ENCODE results near the gene PNPLA5. TPM values are rescaled to one million over a fixed set of nuclear protein-coding genes. Genes with fewer than 3 reads are reported as not detected.

Gene PNPLA5
- total and polyA plus RNA-seq, 2 of the 13 experiments (the other 11 are each of a cell fraction or from before 2014, with no cell fraction given), result not detected

DNA sequence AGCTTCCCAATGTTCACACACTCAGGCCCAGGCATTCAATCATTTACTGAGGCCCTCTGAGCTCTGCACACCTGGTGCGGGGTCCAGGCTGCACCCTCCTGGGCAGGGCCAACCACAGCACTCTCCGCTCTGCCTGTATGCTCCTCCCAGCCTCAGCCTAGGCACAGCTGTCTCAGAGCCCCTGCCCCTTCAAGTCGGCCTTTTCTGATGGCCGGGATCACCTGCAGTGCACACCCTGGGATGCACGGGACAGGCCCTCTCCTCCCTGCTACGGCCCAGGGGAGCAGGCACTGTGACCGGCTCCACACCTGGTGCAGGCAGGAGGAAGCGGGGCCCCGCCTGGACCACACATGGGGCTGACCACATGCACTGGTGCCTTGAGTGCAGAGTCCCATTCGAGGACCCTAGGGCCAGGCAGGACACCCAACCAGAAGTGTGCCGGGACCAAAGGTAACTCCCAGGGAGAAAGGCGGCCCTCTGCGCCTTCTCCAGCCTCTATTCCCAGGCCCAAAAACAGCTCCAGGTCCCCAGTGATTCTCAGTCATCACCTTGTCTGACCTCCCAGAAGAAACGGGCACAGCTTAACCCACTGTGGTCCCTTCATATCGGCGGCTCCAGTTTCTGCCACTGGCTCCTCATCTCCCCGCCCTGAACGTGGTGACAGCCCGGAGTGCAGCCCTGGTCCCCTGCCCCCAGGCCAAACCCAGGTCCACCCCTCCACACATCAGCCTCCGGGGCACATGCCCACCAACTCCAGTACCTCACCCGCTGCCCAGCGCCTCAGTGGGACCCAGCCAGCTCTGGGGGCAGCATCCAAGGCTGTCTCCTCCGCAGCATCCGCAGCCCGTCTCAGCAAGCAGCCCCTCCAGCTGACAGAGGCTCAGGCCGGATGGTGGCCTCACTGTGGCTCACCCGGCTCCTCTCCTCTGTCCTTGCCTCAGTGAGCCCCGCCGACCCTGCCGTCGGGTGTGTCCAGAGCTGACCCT, 47.0 kb downstream of the PNPLA5 start (continued):
- TF ChIP-seq, protein P1, sequence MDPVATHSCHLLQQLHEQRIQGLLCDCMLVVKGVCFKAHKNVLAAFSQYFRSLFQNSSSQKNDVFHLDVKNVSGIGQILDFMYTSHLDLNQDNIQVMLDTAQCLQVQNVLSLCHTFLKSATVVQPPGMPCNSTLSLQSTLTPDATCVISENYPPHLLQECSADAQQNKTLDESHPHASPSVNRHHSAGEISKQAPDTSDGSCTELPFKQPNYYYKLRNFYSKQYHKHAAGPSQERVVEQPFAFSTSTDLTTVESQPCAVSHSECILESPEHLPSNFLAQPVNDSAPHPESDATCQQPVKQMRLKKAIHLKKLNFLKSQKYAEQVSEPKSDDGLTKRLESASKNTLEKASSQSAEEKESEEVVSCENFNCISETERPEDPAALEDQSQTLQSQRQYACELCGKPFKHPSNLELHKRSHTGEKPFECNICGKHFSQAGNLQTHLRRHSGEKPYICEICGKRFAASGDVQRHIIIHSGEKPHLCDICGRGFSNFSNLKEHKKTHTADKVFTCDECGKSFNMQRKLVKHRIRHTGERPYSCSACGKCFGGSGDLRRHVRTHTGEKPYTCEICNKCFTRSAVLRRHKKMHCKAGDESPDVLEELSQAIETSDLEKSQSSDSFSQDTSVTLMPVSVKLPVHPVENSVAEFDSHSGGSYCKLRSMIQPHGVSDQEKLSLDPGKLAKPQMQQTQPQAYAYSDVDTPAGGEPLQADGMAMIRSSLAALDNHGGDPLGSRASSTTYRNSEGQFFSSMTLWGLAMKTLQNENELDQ (CRISPR knock-in tag; IDR thresholded peaks at IDR 0.05; ENCODE audit: borderline replicate concordance), result no peak
- no peak for TF ChIP-seq ZNF589 (CRISPR knock-in tag; conservative IDR thresholded peaks at IDR 0.05)

DNA sequence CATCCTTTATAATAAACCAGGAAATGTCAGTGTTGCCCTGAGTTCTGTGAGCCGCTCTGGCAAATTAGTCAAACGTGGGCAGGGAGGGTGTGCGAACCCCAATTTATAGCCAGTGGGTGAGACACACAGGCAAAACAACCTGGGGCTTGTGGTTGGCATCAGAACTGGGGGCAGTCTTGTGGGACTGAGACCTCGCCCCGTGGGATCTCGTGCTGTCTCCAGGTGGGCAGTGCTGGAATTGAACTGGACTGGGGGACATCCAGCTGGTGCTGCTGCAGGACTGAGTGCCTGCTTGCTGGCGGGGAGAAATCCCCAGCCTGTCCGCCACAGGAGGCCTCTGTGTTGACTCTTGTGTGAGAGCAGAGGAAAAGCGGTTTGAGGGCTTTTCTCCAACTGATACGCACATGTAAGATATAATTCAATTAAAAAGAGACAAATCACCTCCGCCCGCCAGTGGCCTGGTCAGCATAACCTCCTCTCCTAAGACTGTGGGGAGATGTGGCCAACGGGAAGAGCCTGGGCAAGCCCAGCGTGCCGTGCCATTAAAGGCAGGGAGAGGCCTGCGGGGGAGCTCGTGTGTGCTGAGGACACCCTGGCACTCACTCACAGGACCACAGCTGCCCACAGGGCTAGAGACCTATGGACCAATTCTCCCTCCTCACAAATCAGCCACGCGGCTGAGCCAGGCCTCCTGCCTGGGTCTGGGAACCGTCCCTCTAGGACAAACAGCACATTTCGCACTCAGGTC, 47.9 kb downstream of the PNPLA5 start:
- peaks cover 5 to 51% of the 10 kb centered on the region in 2 experiments; a peak in 4 of 5 replicates for H3K27me3 ChIP-seq (ENCODE audit: control insufficient read depth in 1 of 2, insufficient read depth in 2 of 2, low read length in 2 of 2)
- H3K9ac ChIP-seq (ENCODE audit: insufficient read depth, low read depth, low read length), result no peak overlapping the region
- BruUV-seq (replicated peaks), result no TSS peak
- no peak overlapping the region for H3K4me3 ChIP-seq (replicated peaks in 1 of 3; ENCODE audit: insufficient read depth in 1 of 3, low read depth in 2 of 3, low read length in 3 of 3)
- H3K4me1 ChIP-seq (ENCODE audit: insufficient read depth, low read length), result no peaks in the 10 kb centered on the region
- ATAC-seq (no peak), DNase-seq (ENCODE audit: low spot score) (no peak), FAIRE-seq (no peak)
- ChIA-PET CTCF (ENCODE audit: low intra/inter-chr PET ratio, low total read pairs) (no interaction called here), POLR2A (no interaction called here)
- H3K79me2 ChIP-seq (ENCODE audit: insufficient read depth, low read length), result no peaks in the 10 kb centered on the region
- H3K9me3 ChIP-seq (ENCODE audit: low read length), result no peaks in the 10 kb centered on the region
- H3K27ac ChIP-seq (ENCODE audit: extremely low read length, insufficient read depth, low read length), result no peak overlapping the region
- no peaks in the 10 kb centered on the region for H3K36me3 ChIP-seq (replicated peaks in 1 of 2; ENCODE audit: control insufficient read depth in 1 of 2, insufficient read depth in 2 of 2, low read length in 2 of 2)
- in situ Hi-C loops (cut with HindIII; ENCODE audit: extremely low pct_ligation_motif_present, low pct_unique_long_range_greater_than_20kb) (no loop called here), intact Hi-C loops (cut with micrococcal nuclease; ENCODE audit: unreplicated experiment) (no loop called here)
- no peak overlapping the region for H2AFZ ChIP-seq (ENCODE audit: low read length)
- no peaks in the 10 kb centered on the region for H4K20me1 ChIP-seq (ENCODE audit: insufficient read depth, low read length)
- no peak overlapping the region for H3K4me2 ChIP-seq (ENCODE audit: low read depth, low read length)
- WGBS (ENCODE audit: low lambda C conversion rate), result 70% methylated on average over 4 of the region's 21 CpGs
- TF ChIP-seq NFIB (CRISPR knock-in tag; IDR thresholded peaks at IDR 0.05; ENCODE audit: borderline replicate concordance), result no peak
- TF ChIP-seq, protein P2, sequence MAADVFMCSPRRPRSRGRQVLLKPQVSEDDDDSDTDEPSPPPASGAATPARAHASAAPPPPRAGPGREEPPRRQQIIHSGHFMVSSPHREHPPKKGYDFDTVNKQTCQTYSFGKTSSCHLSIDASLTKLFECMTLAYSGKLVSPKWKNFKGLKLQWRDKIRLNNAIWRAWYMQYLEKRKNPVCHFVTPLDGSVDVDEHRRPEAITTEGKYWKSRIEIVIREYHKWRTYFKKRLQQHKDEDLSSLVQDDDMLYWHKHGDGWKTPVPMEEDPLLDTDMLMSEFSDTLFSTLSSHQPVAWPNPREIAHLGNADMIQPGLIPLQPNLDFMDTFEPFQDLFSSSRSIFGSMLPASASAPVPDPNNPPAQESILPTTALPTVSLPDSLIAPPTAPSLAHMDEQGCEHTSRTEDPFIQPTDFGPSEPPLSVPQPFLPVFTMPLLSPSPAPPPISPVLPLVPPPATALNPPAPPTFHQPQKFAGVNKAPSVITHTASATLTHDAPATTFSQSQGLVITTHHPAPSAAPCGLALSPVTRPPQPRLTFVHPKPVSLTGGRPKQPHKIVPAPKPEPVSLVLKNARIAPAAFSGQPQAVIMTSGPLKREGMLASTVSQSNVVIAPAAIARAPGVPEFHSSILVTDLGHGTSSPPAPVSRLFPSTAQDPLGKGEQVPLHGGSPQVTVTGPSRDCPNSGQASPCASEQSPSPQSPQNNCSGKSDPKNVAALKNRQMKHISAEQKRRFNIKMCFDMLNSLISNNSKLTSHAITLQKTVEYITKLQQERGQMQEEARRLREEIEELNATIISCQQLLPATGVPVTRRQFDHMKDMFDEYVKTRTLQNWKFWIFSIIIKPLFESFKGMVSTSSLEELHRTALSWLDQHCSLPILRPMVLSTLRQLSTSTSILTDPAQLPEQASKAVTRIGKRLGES (CRISPR knock-in tag; IDR thresholded peaks at IDR 0.05; ENCODE audit: borderline replicate concordance), result no peak
- TF ChIP-seq ZNF678 (CRISPR knock-in tag; IDR thresholded peaks at IDR 0.05), result no peak
- TF ChIP-seq, protein P3, sequence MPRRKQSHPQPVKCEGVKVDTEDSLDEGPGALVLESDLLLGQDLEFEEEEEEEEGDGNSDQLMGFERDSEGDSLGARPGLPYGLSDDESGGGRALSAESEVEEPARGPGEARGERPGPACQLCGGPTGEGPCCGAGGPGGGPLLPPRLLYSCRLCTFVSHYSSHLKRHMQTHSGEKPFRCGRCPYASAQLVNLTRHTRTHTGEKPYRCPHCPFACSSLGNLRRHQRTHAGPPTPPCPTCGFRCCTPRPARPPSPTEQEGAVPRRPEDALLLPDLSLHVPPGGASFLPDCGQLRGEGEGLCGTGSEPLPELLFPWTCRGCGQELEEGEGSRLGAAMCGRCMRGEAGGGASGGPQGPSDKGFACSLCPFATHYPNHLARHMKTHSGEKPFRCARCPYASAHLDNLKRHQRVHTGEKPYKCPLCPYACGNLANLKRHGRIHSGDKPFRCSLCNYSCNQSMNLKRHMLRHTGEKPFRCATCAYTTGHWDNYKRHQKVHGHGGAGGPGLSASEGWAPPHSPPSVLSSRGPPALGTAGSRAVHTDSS (CRISPR knock-in tag; conservative IDR thresholded peaks at IDR 0.05), result no peak
- TF ChIP-seq ZFP62 (CRISPR knock-in tag; IDR thresholded peaks at IDR 0.05), result no peak
- TF ChIP-seq, protein P4, sequence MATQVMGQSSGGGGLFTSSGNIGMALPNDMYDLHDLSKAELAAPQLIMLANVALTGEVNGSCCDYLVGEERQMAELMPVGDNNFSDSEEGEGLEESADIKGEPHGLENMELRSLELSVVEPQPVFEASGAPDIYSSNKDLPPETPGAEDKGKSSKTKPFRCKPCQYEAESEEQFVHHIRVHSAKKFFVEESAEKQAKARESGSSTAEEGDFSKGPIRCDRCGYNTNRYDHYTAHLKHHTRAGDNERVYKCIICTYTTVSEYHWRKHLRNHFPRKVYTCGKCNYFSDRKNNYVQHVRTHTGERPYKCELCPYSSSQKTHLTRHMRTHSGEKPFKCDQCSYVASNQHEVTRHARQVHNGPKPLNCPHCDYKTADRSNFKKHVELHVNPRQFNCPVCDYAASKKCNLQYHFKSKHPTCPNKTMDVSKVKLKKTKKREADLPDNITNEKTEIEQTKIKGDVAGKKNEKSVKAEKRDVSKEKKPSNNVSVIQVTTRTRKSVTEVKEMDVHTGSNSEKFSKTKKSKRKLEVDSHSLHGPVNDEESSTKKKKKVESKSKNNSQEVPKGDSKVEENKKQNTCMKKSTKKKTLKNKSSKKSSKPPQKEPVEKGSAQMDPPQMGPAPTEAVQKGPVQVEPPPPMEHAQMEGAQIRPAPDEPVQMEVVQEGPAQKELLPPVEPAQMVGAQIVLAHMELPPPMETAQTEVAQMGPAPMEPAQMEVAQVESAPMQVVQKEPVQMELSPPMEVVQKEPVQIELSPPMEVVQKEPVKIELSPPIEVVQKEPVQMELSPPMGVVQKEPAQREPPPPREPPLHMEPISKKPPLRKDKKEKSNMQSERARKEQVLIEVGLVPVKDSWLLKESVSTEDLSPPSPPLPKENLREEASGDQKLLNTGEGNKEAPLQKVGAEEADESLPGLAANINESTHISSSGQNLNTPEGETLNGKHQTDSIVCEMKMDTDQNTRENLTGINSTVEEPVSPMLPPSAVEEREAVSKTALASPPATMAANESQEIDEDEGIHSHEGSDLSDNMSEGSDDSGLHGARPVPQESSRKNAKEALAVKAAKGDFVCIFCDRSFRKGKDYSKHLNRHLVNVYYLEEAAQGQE (IDR thresholded peaks at IDR 0.05; ENCODE audit: borderline replicate concordance in 1 of 2, low read depth in 1 of 2, low read length in 2 of 2), result no peak

Measured in HepG2 (cell line).